CD4-positive, alpha-beta T cell (primary cell): ENCODE measurements around the gene HCFC1R1. TPM values are rescaled to one million over a fixed set of nuclear protein-coding genes. Genes with fewer than 3 reads are reported as not detected.
A peak's percentile ranks its signal among the peaks of the same experiment; 100 is the strongest.

ENCODE experiments used
- ATAC-seq: fragments of 200-7000 bp; cut with Tn5 transposase; one replicate; pipeline ENCODE4 v1.10.0; 2022; ENCODE audit warnings: mild to moderate bottlenecking; ENCODE audit not compliant: poor library complexity
- CTCF ChIA-PET: fragments of 350-600 bp; sonication (Branson Sonifier 250); formaldehyde crosslinking; loops from one replicate; lab custom pipeline; 2021; ENCODE audit warnings: antibody characterized with exemption, inconsistent platforms; lab: Charles Lee
- POLR2A ChIA-PET: fragments of 350-600 bp; sonication (Branson Sonifier 250); formaldehyde crosslinking; loops from one replicate; lab custom pipeline; 2021; ENCODE audit warnings: antibody characterized with exemption, inconsistent platforms; lab: Charles Lee
- DNase-seq, 14 experiments: peaks; one replicate each; pipeline ENCODE4 v3.0.0-alpha.2; 2013 to 2020; ENCODE audit warnings: mixed read lengths in 2 of 14
- H3K27ac ChIP-seq, 2 donors: one replicate each; pipeline versions ENCODE4 v1.5.1 to v1.7.0; 2013; ENCODE audit warnings: low read length in 2 of 2, low read depth in 1 of 2, mild to moderate bottlenecking in 1 of 2
- H3K27me3 ChIP-seq, 2 experiments: 1 replicate in 1 of 2; 2 replicates in 1 of 2; pipeline versions ENCODE4 v1.6.1 to v1.7.0; 2013; ENCODE audit warnings: low read length in 2 of 2, control low read depth in 1 of 2, mild to moderate bottlenecking in 1 of 2, moderate library complexity in 1 of 2; ENCODE audit not compliant: insufficient read depth in 2 of 2, control insufficient read depth in 1 of 2
- H3K36me3 ChIP-seq: one replicate; pipeline ENCODE4 v1.6.1; 2013; ENCODE audit warnings: low read length, control low read depth; ENCODE audit not compliant: insufficient read depth
- H3K4me1 ChIP-seq: one replicate; pipeline ENCODE4 v1.6.1; 2013; ENCODE audit warnings: low read length, control low read depth; ENCODE audit not compliant: insufficient read depth
- H3K4me3 ChIP-seq: one replicate; pipeline ENCODE4 v1.5.1; 2013; ENCODE audit warnings: mild to moderate bottlenecking, low read length, moderate library complexity
- H3K9me3 ChIP-seq, 2 experiments: 1 replicate in 1 of 2; 2 replicates in 1 of 2; pipeline versions ENCODE4 v1.6.1 to v1.7.0; 2013; ENCODE audit warnings: low read length in 2 of 2, mild to moderate bottlenecking in 2 of 2, control low read depth in 1 of 2, moderate library complexity in 1 of 2; ENCODE audit not compliant: control insufficient read depth in 1 of 2, insufficient read depth in 1 of 2
- H3K27ac Mint-ChIP-seq: one replicate; pipeline ENCODE4 v1.8.0; 2020; ENCODE audit warnings: mixed read lengths
- H3K27me3 Mint-ChIP-seq: one replicate; pipeline ENCODE4 v1.8.0; 2021; ENCODE audit warnings: mixed read lengths
- H3K36me3 Mint-ChIP-seq: one replicate; pipeline ENCODE4 v1.8.0; 2021; ENCODE audit warnings: low read depth, mixed read lengths
- H3K4me1 Mint-ChIP-seq: one replicate; pipeline ENCODE4 v1.8.0; 2021; ENCODE audit warnings: low read depth, mixed read lengths
- H3K4me3 Mint-ChIP-seq: one replicate; pipeline ENCODE4 v1.8.0; 2020; ENCODE audit warnings: mild to moderate bottlenecking, mixed read lengths
- H3K9me3 Mint-ChIP-seq: one replicate; pipeline ENCODE4 v1.8.0; 2020; ENCODE audit warnings: mixed read lengths
- CTCF ChIP-seq: fragments of 200-600 bp; IDR thresholded peaks from one replicate; pipeline ENCODE4 v1.8.0; 2022; ENCODE audit warnings: antibody characterized with exemption, mild to moderate bottlenecking
- intact Hi-C, 2 experiments: fragments of 100-400 bp; cut with DNase I in 1 of 2; cut with micrococcal nuclease in 1 of 2; formaldehyde crosslinking; loops; one replicate each; pipeline versions ENCODE4 v1.15.1 to v1.9.0; 2023 to 2025; cut with DNase I, micrococcal nuclease
- total RNA-seq, 174 experiments: library from RNA in 2 of 174; stranded (reverse) in 2 of 174; gene quantifications; one replicate each; pipeline ENCODE4 v1.2.3 and lab custom pipeline; 2021 to 2026

HCFC1R1 gene
- total RNA-seq, 2 experiments from 2014 or later, result 8.9 to 11.0 TPM

- H3K36me3 Mint-ChIP-seq, result peaks cover 51% of the 10 kb centered on the region
- ChIA-PET POLR2A (interaction anchor here (0.5 to 6.5 kb wide), 17 partner anchors 11 to 218 kb away, joined by 3 to 137 read pairs (median 6); partner anchors contain the start of genes MMP25, ZNF213 and ZSCAN10), CTCF (interaction anchor here (0.6 to 4.9 kb wide), 5 partner anchors 11 to 64 kb away, joined by 3 to 33 read pairs (median 3); no protein-coding TSS in a partner anchor)
- H3K9me3 ChIP-seq, result no peaks in the 10 kb centered on the region
- H3K4me3 Mint-ChIP-seq, result peak within 1 kb of the TSS; percentile 99
- H3K36me3 ChIP-seq, result peaks cover 35% of the 10 kb centered on the region
- H3K4me1 ChIP-seq, result peaks cover 78% of the 10 kb centered on the region
- intact Hi-C loops, result no loop called here
- ATAC-seq (peak; percentile 65), DNase-seq (peak; percentile 46 to 88 (median 68))
- no peak for TF ChIP-seq CTCF
- H3K27me3 Mint-ChIP-seq, result no peaks in the 10 kb centered on the region
- H3K4me3 ChIP-seq, result peak within 1 kb of the TSS; percentile 99
- no peaks in the 10 kb centered on the region for H3K9me3 Mint-ChIP-seq
- no peaks in the 10 kb centered on the region for H3K27me3 ChIP-seq
- peaks cover 67% of the 10 kb centered on the region for H3K4me1 Mint-ChIP-seq
- peak within 1 kb of the TSS; percentile 85 to 98 for H3K27ac ChIP-seq
- H3K27ac Mint-ChIP-seq, result peak within 1 kb of the TSS; percentile 97
Observed at GRCh38 chr16:3065069-3065741, 41.5 kb upstream of the HCFC1R1 start, which contains the start of gene IL32. Gene IL32, plus strand, starts transcription at chr16:3065640. Its CDS starts 172 bp downstream, at chr16:3065812.

- Mint-ChIP-seq H3K36me3 (peaks cover 37% of the 10 kb centered on the region), H3K27me3 (no peaks in the 10 kb centered on the region), H3K9me3 (no peaks in the 10 kb centered on the region), H3K27ac (peak overlapping the region; percentile 97), H3K4me3 (peak overlapping the region; percentile 99), H3K4me1 (peaks cover 62% of the 10 kb centered on the region)
- TF ChIP-seq CTCF, result no peak
- ChIA-PET POLR2A (interaction anchor here (0.6 to 6.5 kb wide), 11 partner anchors 9 to 86 kb away, joined by 3 to 137 read pairs (median 6); partner anchors contain the start of gene ZNF213), CTCF (interaction anchor here (1.0 to 4.9 kb wide), 4 partner anchors 32 to 86 kb away, joined by 3 to 33 read pairs (median 4); no protein-coding TSS in a partner anchor)
- H3K4me3 ChIP-seq, result no peak overlapping the region
- no peaks in the 10 kb centered on the region for H3K27me3 ChIP-seq
- peaks cover 75% of the 10 kb centered on the region for H3K4me1 ChIP-seq
- H3K9me3 ChIP-seq, result no peaks in the 10 kb centered on the region
- intact Hi-C loops, result no loop called here
- ATAC-seq (no peak), DNase-seq (peak in 1 of 14 experiments; percentile 10)
- peak overlapping the region; percentile 4 to 98 for H3K27ac ChIP-seq
- H3K36me3 ChIP-seq, result peaks cover 23% of the 10 kb centered on the region
Observed at GRCh38 chr16:3063625-3064386, 40.1 kb upstream of the HCFC1R1 start.

- Mint-ChIP-seq H3K27ac (peak overlapping the region; percentile 97), H3K27me3 (no peaks in the 10 kb centered on the region), H3K36me3 (peaks cover 29% of the 10 kb centered on the region), H3K4me1 (peaks cover 61% of the 10 kb centered on the region), H3K4me3 (peak overlapping the region; percentile 99), H3K9me3 (no peaks in the 10 kb centered on the region)
- peaks cover 72% of the 10 kb centered on the region for H3K4me1 ChIP-seq
- no peaks in the 10 kb centered on the region for H3K27me3 ChIP-seq
- H3K4me3 ChIP-seq, result no peak overlapping the region
- ChIA-PET CTCF (interaction anchor here (1.0 to 4.9 kb wide), 4 partner anchors 31 to 88 kb away, joined by 3 to 33 read pairs (median 4); no protein-coding TSS in a partner anchor), POLR2A (interaction anchor here (5.4 to 5.9 kb wide), 2 partner anchors 14 to 66 kb away, joined by 70 to 137 read pairs; no protein-coding TSS in a partner anchor)
- H3K9me3 ChIP-seq, result no peaks in the 10 kb centered on the region
- intact Hi-C loops, result no loop called here
- DNase-seq (peak in 1 of 14 experiments; percentile 4), ATAC-seq (no peak)
- no peak for TF ChIP-seq CTCF
- peaks cover 10% of the 10 kb centered on the region for H3K36me3 ChIP-seq
- no peak overlapping the region for H3K27ac ChIP-seq
Observed at GRCh38 chr16:3062553-3062952, 38.8 kb upstream of the HCFC1R1 start.
